ENCODE measurements around the gene ZGPAT.

GRCh38 chr20:63772781-63773518 lies 65.1 kb downstream of the ZGPAT start:
- TF ChIP-seq CTCF (IDR thresholded peaks at IDR 0.05) (no peak), POLR2AphosphoS5 (IDR thresholded peaks at IDR 0.05) (no peak), EP300 (IDR thresholded peaks at IDR 0.05) (no peak), POLR2A (IDR thresholded peaks at IDR 0.05) (no peak)
